Skin of body (tissue), 1 donor: ENCODE measurements around the gene ARIH1. TPM values are rescaled to one million over a fixed set of nuclear protein-coding genes. Genes with fewer than 3 reads are reported as not detected.

Experiments used
- total RNA-seq: library from RNA; depleted of rRNA; stranded (reverse); fragments of >200 nt; gene quantifications from one replicate; pipeline ENCODE4 v1.2.3, GENCODE V29; 2014

The ARIH1 gene
- total RNA-seq, 1 donor from 2014 or later: 51.8 TPM

Other genes with a start within 250 kb of the ARIH1 start
- gene PKM, start 243.1 kb upstream of the ARIH1 start, total RNA-seq: 221 TPM
- gene PARP6, start 201.8 kb upstream of the ARIH1 start, total RNA-seq: 35.0 TPM
- gene CELF6, start 154.2 kb upstream of the ARIH1 start, total RNA-seq: 1.3 TPM
- 54.6 TPM for gene HEXA, start 98.3 kb upstream of the ARIH1 start, total RNA-seq
- gene TMEM202, start 76.0 kb upstream of the ARIH1 start, total RNA-seq: not detected
- gene GOLGA6B, start 180.4 kb downstream of the ARIH1 start, total RNA-seq: 0.10 TPM
- not detected for gene HIGD2B, start 211.9 kb downstream of the ARIH1 start, total RNA-seq
- gene BBS4, start 211.9 kb downstream of the ARIH1 start, total RNA-seq: 36.1 TPM